C4-2B (cell line): ENCODE results near the gene TTLL1.

Source experiments
- CTCF ChIP-seq: fragments of 450-650 bp; conservative IDR thresholded peaks from 2 replicates; pipeline ENCODE4 v1.5.1; 2017; ENCODE audit warnings: mild to moderate bottlenecking
- ZFX ChIP-seq: fragments of 450-650 bp; IDR thresholded peaks from 2 replicates; pipeline ENCODE4 v1.6.1; 2017

GRCh38 chr22:42993651-42994275 lies 95.4 kb downstream of the TTLL1 start:
- TF ChIP-seq CTCF (no peak), ZFX (no peak)
